GM23338 (cell line): ENCODE results near the gene TAS2R10. TPM values are rescaled to one million over a fixed set of nuclear protein-coding genes. Genes with fewer than 3 reads are reported as not detected.

ENCODE experiments used
- ATAC-seq: fragments of 200-7000 bp; cut with Tn5 transposase; 3 replicates; pipeline ENCODE4 v1.9.1; 2020
- DNase-seq: peaks from one replicate; pipeline ENCODE4 v3.0.0-alpha.2; 2015; ENCODE audit warnings: low spot score
- H2AFZ ChIP-seq: fragments of 200-600 bp; sonication (generic); 2 replicates; pipeline ENCODE4 v1.8.0; 2016; ENCODE audit warnings: antibody characterized with exemption, mild to moderate bottlenecking, moderate library complexity
- H3F3A ChIP-seq: fragments of 200-600 bp; sonication (generic); replicated peaks from 2 replicates; pipeline ENCODE4 v1.8.0; 2017; ENCODE audit warnings: antibody characterized with exemption, mixed run types, low read depth
- H3K27ac ChIP-seq: fragments of 200-600 bp; sonication (generic); 2 replicates; pipeline ENCODE4 v1.6.1; 2016; ENCODE audit warnings: low read depth
- H3K27me3 ChIP-seq: fragments of 200-600 bp; sonication (generic); 2 replicates; pipeline ENCODE4 v1.8.0; 2016; ENCODE audit warnings: mild to moderate bottlenecking, mixed run types, moderate library complexity; ENCODE audit not compliant: insufficient read depth
- H3K36me3 ChIP-seq: fragments of 200-600 bp; sonication (generic); 2 replicates; pipeline ENCODE4 v1.8.0; 2016; ENCODE audit warnings: mild to moderate bottlenecking; ENCODE audit not compliant: insufficient read depth
- H3K4me1 ChIP-seq: fragments of 200-600 bp; sonication (generic); 2 replicates; pipeline ENCODE4 v1.8.0; 2016; ENCODE audit warnings: mild to moderate bottlenecking, moderate library complexity; ENCODE audit not compliant: insufficient read depth
- H3K4me2 ChIP-seq: fragments of 200-600 bp; sonication (generic); 2 replicates; pipeline ENCODE4 v1.7.1; 2017; ENCODE audit warnings: mixed run types
- H3K4me3 ChIP-seq: fragments of 200-600 bp; sonication (generic); 2 replicates; pipeline ENCODE4 v1.6.1; 2016; ENCODE audit warnings: mixed run types
- H3K79me2 ChIP-seq: fragments of 200-600 bp; sonication (generic); replicated peaks from 2 replicates; pipeline ENCODE4 v1.8.0; 2017; ENCODE audit warnings: mild to moderate bottlenecking; ENCODE audit not compliant: insufficient read depth
- H3K9me2 ChIP-seq: fragments of 200-600 bp; sonication (generic); 2 replicates; pipeline ENCODE4 v1.8.0; 2017; ENCODE audit not compliant: insufficient read depth
- H4K20me1 ChIP-seq: fragments of 200-600 bp; sonication (generic); replicated peaks from 2 replicates; pipeline ENCODE4 v1.8.0; 2017; ENCODE audit warnings: mild to moderate bottlenecking; ENCODE audit not compliant: insufficient read depth
- H3K27ac Mint-ChIP-seq: 2 replicates; pipeline ENCODE4 v1.8.0; 2020; ENCODE audit warnings: inconsistent platforms, mild to moderate bottlenecking, moderate library complexity, mixed read lengths
- H3K27me3 Mint-ChIP-seq: 3 replicates; pipeline ENCODE4 v1.8.0; 2022; ENCODE audit warnings: low read depth, mild to moderate bottlenecking, moderate library complexity, mixed read lengths, inconsistent platforms; ENCODE audit not compliant: insufficient read depth, poor library complexity
- H3K36me3 Mint-ChIP-seq: 3 replicates; pipeline ENCODE4 v1.8.0; 2021; ENCODE audit warnings: low read depth, mild to moderate bottlenecking, inconsistent platforms, moderate library complexity, mixed read lengths
- H3K4me1 Mint-ChIP-seq: 3 replicates; pipeline ENCODE4 v1.8.0; 2020; ENCODE audit warnings: mild to moderate bottlenecking, inconsistent platforms, mixed read lengths
- H3K4me3 Mint-ChIP-seq: 3 replicates; pipeline ENCODE4 v1.8.0; 2021; ENCODE audit warnings: moderate library complexity, mild to moderate bottlenecking, inconsistent platforms, mixed read lengths
- H3K9me3 Mint-ChIP-seq: 3 replicates; pipeline ENCODE4 v1.8.0; 2020; ENCODE audit warnings: moderate library complexity, mild to moderate bottlenecking, inconsistent platforms, mixed read lengths
- ETS1 ChIP-seq: IDR thresholded peaks from 2 replicates; pipeline ENCODE4 v1.6.1; 2016; ENCODE audit warnings: antibody characterized with exemption
- EZH2 ChIP-seq: fragments of 200-600 bp; sonication (generic); IDR thresholded peaks from one replicate; pipeline ENCODE4 v1.8.0; 2017; ENCODE audit warnings: antibody characterized with exemption, mild to moderate bottlenecking, low read depth; ENCODE audit not compliant: unreplicated experiment
- EZH2phosphoT487 ChIP-seq: fragments of 200-600 bp; sonication (generic); IDR thresholded peaks from one replicate; pipeline ENCODE4 v1.8.1; 2018; ENCODE audit warnings: antibody characterized with exemption; ENCODE audit not compliant: unreplicated experiment
- JUNB ChIP-seq: IDR thresholded peaks from one replicate; pipeline ENCODE4 v1.6.1; 2016; ENCODE audit warnings: antibody characterized with exemption; ENCODE audit not compliant: unreplicated experiment
- NANOG ChIP-seq: IDR thresholded peaks from 2 replicates; pipeline ENCODE4 v1.6.1; 2016; ENCODE audit warnings: antibody characterized with exemption, borderline replicate concordance
- POLR2AphosphoS5 ChIP-seq: IDR thresholded peaks from 2 replicates; pipeline ENCODE4 v1.6.1; 2016; ENCODE audit warnings: antibody characterized with exemption, low read depth
- STAT1 ChIP-seq: IDR thresholded peaks from one replicate; pipeline ENCODE4 v1.6.1; 2016; ENCODE audit warnings: antibody characterized with exemption; ENCODE audit not compliant: unreplicated experiment
- ZNF462 ChIP-seq: fragments of 250-450 bp; sonication (Bioruptor Pico); IDR thresholded peaks from 2 replicates; pipeline ENCODE4 v1.5.0; 2020; ENCODE audit warnings: mild to moderate bottlenecking, moderate library complexity
- polyA plus RNA-seq: library from polyadenylated mRNA; unstranded; fragments of >200 nt; fragmentation: Nextera tagmentation; extraction: Ambion mirVana; gene quantifications from 2 replicates; pipeline ENCODE4 v1.2.1, GENCODE V29; 2016
- total RNA-seq: library from RNA; depleted of rRNA; stranded (reverse); fragments of >200 nt; shearing (Covaris generic); gene quantifications from 2 replicates; pipeline ENCODE4 v1.2.3, GENCODE V29; 2014

TAS2R10 gene
- total and polyA plus RNA-seq, 2 experiments from 2014 or later = 0.66 to 1.1 TPM

GRCh38 chr12:10847744-10848143 lies 21.6 kb upstream of the TAS2R10 start:
- H3K4me1 Mint-ChIP-seq = peaks cover 9% of the 10 kb centered on the region
- no peak overlapping the region for H3K4me2 ChIP-seq
- no peaks in the 10 kb centered on the region for H3K9me3 Mint-ChIP-seq
- peaks cover 2% of the 10 kb centered on the region for H3K27me3 Mint-ChIP-seq
- no peaks in the 10 kb centered on the region for H3K79me2 ChIP-seq
- 0 out of 2 replicates have a peak, but pooled peaks cover 8% of the 10 kb centered on the region for H3K9me2 ChIP-seq
- DNase-seq (no peak), ATAC-seq (no peak)
- no peaks in the 10 kb centered on the region for H3F3A ChIP-seq
- no peaks in the 10 kb centered on the region for H3K36me3 ChIP-seq
- no peaks in the 10 kb centered on the region for H3K36me3 Mint-ChIP-seq
- no peak overlapping the region for H2AFZ ChIP-seq
- no peak overlapping the region for H3K4me3 ChIP-seq
- no peak overlapping the region for H3K27ac ChIP-seq
- 0 out of 2 replicates have a peak, but pooled peaks cover 5% of the 10 kb centered on the region for H3K4me1 ChIP-seq
- H4K20me1 ChIP-seq = no peaks in the 10 kb centered on the region
- TF ChIP-seq EZH2 (no peak), EZH2phosphoT487 (no peak), POLR2AphosphoS5 (no peak), ETS1 (no peak), ZNF462 (CRISPR knock-in tag) (no peak), STAT1 (no peak), NANOG (no peak), JUNB (no peak)
- H3K27me3 ChIP-seq = no peaks in the 10 kb centered on the region
- no peak overlapping the region for H3K4me3 Mint-ChIP-seq
- H3K27ac Mint-ChIP-seq = no peak overlapping the region
